H9 (cell line): ENCODE data around the gene KIF14. TPM values are rescaled to one million over a fixed set of nuclear protein-coding genes. Genes with fewer than 3 reads are reported as not detected.

Experiments
- DNase-seq: peaks from one replicate; pipeline ENCODE4 v3.0.0-alpha.2; 2017
- H2AFZ ChIP-seq: one replicate; pipeline ENCODE4 v1.6.1; 2013; ENCODE audit warnings: mild to moderate bottlenecking, low read length, control low read depth, moderate library complexity
- H2AK5ac ChIP-seq: 2 replicates; pipeline ENCODE4 v1.6.1; 2013; ENCODE audit warnings: low read length, control low read depth, mixed read lengths; ENCODE audit not compliant: insufficient read length
- H2BK120ac ChIP-seq: one replicate; pipeline ENCODE4 v1.6.1; 2013; ENCODE audit warnings: low read depth, mild to moderate bottlenecking, low read length, control low read depth, inconsistent platforms; ENCODE audit not compliant: poor library complexity, severe bottlenecking
- H2BK12ac ChIP-seq: 2 replicates; pipeline ENCODE4 v1.6.1; 2013; ENCODE audit warnings: low read length, control low read depth, mixed read lengths, low read depth; ENCODE audit not compliant: insufficient read length
- H2BK15ac ChIP-seq: 2 replicates; pipeline ENCODE4 v1.6.1; 2013; ENCODE audit warnings: low read depth, low read length, control low read depth
- H2BK20ac ChIP-seq: one replicate; pipeline ENCODE4 v1.6.1; 2013; ENCODE audit warnings: low read depth, mild to moderate bottlenecking, low read length, control low read depth, inconsistent platforms; ENCODE audit not compliant: poor library complexity, severe bottlenecking
- H2BK5ac ChIP-seq: 2 replicates; pipeline ENCODE4 v1.6.1; 2013; ENCODE audit warnings: low read length, control low read depth, mixed read lengths; ENCODE audit not compliant: insufficient read length
- H3K14ac ChIP-seq: 2 replicates; pipeline ENCODE4 v1.6.1; 2013; ENCODE audit warnings: low read length, control low read depth; ENCODE audit not compliant: insufficient read depth
- H3K18ac ChIP-seq: 2 replicates; pipeline ENCODE4 v1.6.1; 2013; ENCODE audit warnings: low read depth, mild to moderate bottlenecking, mixed read lengths, low read length, control low read depth; ENCODE audit not compliant: insufficient read length
- H3K23ac ChIP-seq: 2 replicates; pipeline ENCODE4 v1.6.1; 2013; ENCODE audit warnings: low read length, control low read depth, mixed read lengths, low read depth; ENCODE audit not compliant: insufficient read length
- H3K23me2 ChIP-seq: 2 replicates; pipeline ENCODE4 v1.6.1; 2013; ENCODE audit warnings: low read depth, mild to moderate bottlenecking, mixed read lengths, low read length, control low read depth; ENCODE audit not compliant: insufficient read length, poor library complexity, severe bottlenecking
- H3K27ac ChIP-seq: 2 replicates; pipeline ENCODE4 v1.5.1; 2013; ENCODE audit warnings: low read length, control low read depth, mixed read lengths, low read depth; ENCODE audit not compliant: insufficient read length
- H3K27me3 ChIP-seq: 2 replicates; pipeline ENCODE4 v1.6.1; 2013; ENCODE audit warnings: low read length, control low read depth, inconsistent platforms; ENCODE audit not compliant: insufficient read depth
- H3K4ac ChIP-seq: 2 replicates; pipeline ENCODE4 v1.6.1; 2013; ENCODE audit warnings: low read depth, mild to moderate bottlenecking, control low read depth, inconsistent platforms, low read length, moderate library complexity
- H3K4me1 ChIP-seq: 2 replicates; pipeline ENCODE4 v1.6.1; 2013; ENCODE audit warnings: low read length, control low read depth, inconsistent platforms; ENCODE audit not compliant: insufficient read depth
- H3K4me2 ChIP-seq: 2 replicates; pipeline ENCODE4 v1.6.1; 2013; ENCODE audit warnings: low read length, control low read depth, mixed read lengths; ENCODE audit not compliant: insufficient read length, insufficient read depth
- H3K56ac ChIP-seq: 2 replicates; pipeline ENCODE4 v1.6.1; 2013; ENCODE audit warnings: low read depth, mild to moderate bottlenecking, mixed read lengths, low read length, control low read depth; ENCODE audit not compliant: insufficient read length
- H3K79me1 ChIP-seq: 2 replicates; pipeline ENCODE4 v1.6.1; 2013; ENCODE audit warnings: low read depth, mild to moderate bottlenecking, moderate library complexity, low read length, control low read depth, inconsistent platforms; ENCODE audit not compliant: insufficient read depth, poor library complexity, severe bottlenecking
- H3K79me2 ChIP-seq: 2 replicates; pipeline ENCODE4 v1.6.1; 2013; ENCODE audit warnings: low read length, control low read depth, inconsistent platforms; ENCODE audit not compliant: insufficient read depth
- H3K9ac ChIP-seq: 2 replicates; pipeline ENCODE4 v1.6.1; 2013; ENCODE audit warnings: low read length, control low read depth, mixed read lengths; ENCODE audit not compliant: insufficient read length; ENCODE audit errors: extremely low read depth
- H3K9me3 ChIP-seq: one replicate; pipeline ENCODE4 v1.6.1; 2013; ENCODE audit warnings: low read depth, low read length, inconsistent platforms; ENCODE audit not compliant: control insufficient read depth
- H3T11ph ChIP-seq: one replicate; pipeline ENCODE4 v1.6.1; 2013; ENCODE audit warnings: mild to moderate bottlenecking, low read length, control low read depth, inconsistent platforms
- H4K20me1 ChIP-seq: one replicate; pipeline ENCODE4 v1.6.1; 2013; ENCODE audit not compliant: control insufficient read depth, insufficient read length, insufficient read depth
- H4K5ac ChIP-seq: 2 replicates; pipeline ENCODE4 v1.6.1; 2013; ENCODE audit warnings: low read depth, mild to moderate bottlenecking, mixed read lengths, low read length, control low read depth; ENCODE audit not compliant: insufficient read length
- H4K8ac ChIP-seq: replicated peaks from 2 replicates; pipeline ENCODE4 v1.6.1; 2013; ENCODE audit warnings: low read length, control low read depth, mixed read lengths, low read depth; ENCODE audit not compliant: insufficient read length
- H4K91ac ChIP-seq: 2 replicates; pipeline ENCODE4 v1.6.1; 2013; ENCODE audit warnings: low read depth, mild to moderate bottlenecking, moderate library complexity, mixed read lengths, low read length, control low read depth; ENCODE audit not compliant: insufficient read length
- H3K27ac Mint-ChIP-seq, 3 experiments: 2 replicates in 2 of 3; 3 replicates in 1 of 3; pipeline ENCODE4 v1.8.0; 2020 to 2021; ENCODE audit warnings: mixed read lengths in 3 of 3, mild to moderate bottlenecking in 1 of 3, moderate library complexity in 1 of 3
- H3K27me3 Mint-ChIP-seq: 2 replicates; pipeline ENCODE4 v1.8.0; 2021; ENCODE audit warnings: low read depth, mild to moderate bottlenecking, moderate library complexity, mixed read lengths
- H3K36me3 Mint-ChIP-seq, 3 experiments: 2 replicates in 2 of 3; 3 replicates in 1 of 3; pipeline ENCODE4 v1.8.0; 2020 to 2021; ENCODE audit warnings: low read depth in 3 of 3, mixed read lengths in 3 of 3; ENCODE audit not compliant: insufficient read depth in 1 of 3
- H3K4me1 Mint-ChIP-seq, 2 experiments: 2 replicates each; pipeline ENCODE4 v1.8.0; 2020; ENCODE audit warnings: mixed read lengths in 2 of 2
- H3K4me3 Mint-ChIP-seq, 2 experiments: 2 replicates in 1 of 2; 3 replicates in 1 of 2; pipeline ENCODE4 v1.8.0; 2020 to 2021; ENCODE audit warnings: mild to moderate bottlenecking in 2 of 2, mixed read lengths in 2 of 2, moderate library complexity in 1 of 2
- H3K9me3 Mint-ChIP-seq, 2 experiments: 2 replicates in 1 of 2; 3 replicates in 1 of 2; pipeline ENCODE4 v1.8.0; 2020; ENCODE audit warnings: mild to moderate bottlenecking in 2 of 2, mixed read lengths in 2 of 2, moderate library complexity in 1 of 2
- whole genome bisulfite sequencing: extraction: QIAGEN DNeasy Blood & Tissue Kit; methylation state at CpG from one replicate; pipeline ENCODE4 v1.1.7; 2013; ENCODE audit warnings: missing lambda C conversion rate, low lambda C conversion rate, mixed read lengths; ENCODE audit not compliant: insufficient read length; ENCODE audit errors: extremely low coverage; 5-methylcytosine and 5-hydroxymethylcytosine counted together
- total RNA-seq: library from RNA; stranded (reverse); gene quantifications from 2 replicates; pipeline ENCODE4 v1.2.1, GENCODE V29; 2021
- TF ChIP-seq, protein P1 (sequence below): fragments of 200-600 bp; sonication (generic); conservative IDR thresholded peaks from 3 replicates; pipeline ENCODE4 v1.8.0; 2021; ENCODE audit warnings: antibody characterized with exemption, mild to moderate bottlenecking

The KIF14 gene
- total RNA-seq, 1 experiment from 2014 or later, result 18.2 TPM

DNA sequence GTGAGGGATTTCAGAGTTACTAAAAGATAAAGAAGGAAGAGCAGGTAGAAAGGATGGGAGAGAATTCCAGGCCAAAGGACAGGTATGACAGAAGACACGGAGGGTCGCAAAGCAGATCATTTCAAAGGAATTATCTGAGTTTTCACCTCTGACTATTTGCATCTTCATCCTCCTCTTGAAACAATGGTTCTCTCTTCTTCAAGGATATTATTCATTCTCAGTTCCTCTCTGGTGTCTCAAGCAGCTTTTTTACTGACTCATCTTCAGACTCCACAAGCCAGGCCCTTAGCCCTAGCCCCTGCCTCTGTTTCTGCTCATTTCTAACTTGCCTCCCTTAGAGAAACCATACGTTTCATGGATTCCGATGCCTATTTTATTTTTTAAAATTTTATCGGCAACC lies 34.1 kb upstream of the KIF14 start:
- H3K23me2 ChIP-seq, result no peaks in the 10 kb centered on the region
- DNase-seq, result no peak
- H2BK12ac ChIP-seq, result no peak overlapping the region
- no peak overlapping the region for H4K8ac ChIP-seq
- no peaks in the 10 kb centered on the region for H3K79me1 ChIP-seq
- H3K18ac ChIP-seq, result no peak overlapping the region
- no peak overlapping the region for H3T11ph ChIP-seq
- H3K36me3 Mint-ChIP-seq, result peaks cover 32 to 60% (median 50%) of the 10 kb centered on the region in 3 experiments; a peak in 6 of 7 replicates
- H3K4ac ChIP-seq, result no peak overlapping the region
- H3K9me3 Mint-ChIP-seq, result no peaks in the 10 kb centered on the region
- H4K20me1 ChIP-seq, result no peaks in the 10 kb centered on the region
- H3K14ac ChIP-seq, result no peak overlapping the region
- H2BK15ac ChIP-seq, result no peak overlapping the region
- H3K4me1 Mint-ChIP-seq, result peaks cover 9 to 18% of the 10 kb centered on the region in 2 experiments; a peak in 3 of 4 replicates
- no peak overlapping the region for H3K56ac ChIP-seq
- H3K27me3 Mint-ChIP-seq, result no peaks in the 10 kb centered on the region
- no peak overlapping the region for H4K91ac ChIP-seq
- no peak overlapping the region for H3K4me2 ChIP-seq
- H2AK5ac ChIP-seq, result no peak overlapping the region
- H3K9me3 ChIP-seq, result no peaks in the 10 kb centered on the region
- H2BK5ac ChIP-seq, result no peak overlapping the region
- no peak overlapping the region for H2BK120ac ChIP-seq
- no peak overlapping the region for H3K23ac ChIP-seq
- no peak overlapping the region for H3K4me3 Mint-ChIP-seq
- no peak overlapping the region for H2AFZ ChIP-seq
- TF ChIP-seq, protein P1, sequence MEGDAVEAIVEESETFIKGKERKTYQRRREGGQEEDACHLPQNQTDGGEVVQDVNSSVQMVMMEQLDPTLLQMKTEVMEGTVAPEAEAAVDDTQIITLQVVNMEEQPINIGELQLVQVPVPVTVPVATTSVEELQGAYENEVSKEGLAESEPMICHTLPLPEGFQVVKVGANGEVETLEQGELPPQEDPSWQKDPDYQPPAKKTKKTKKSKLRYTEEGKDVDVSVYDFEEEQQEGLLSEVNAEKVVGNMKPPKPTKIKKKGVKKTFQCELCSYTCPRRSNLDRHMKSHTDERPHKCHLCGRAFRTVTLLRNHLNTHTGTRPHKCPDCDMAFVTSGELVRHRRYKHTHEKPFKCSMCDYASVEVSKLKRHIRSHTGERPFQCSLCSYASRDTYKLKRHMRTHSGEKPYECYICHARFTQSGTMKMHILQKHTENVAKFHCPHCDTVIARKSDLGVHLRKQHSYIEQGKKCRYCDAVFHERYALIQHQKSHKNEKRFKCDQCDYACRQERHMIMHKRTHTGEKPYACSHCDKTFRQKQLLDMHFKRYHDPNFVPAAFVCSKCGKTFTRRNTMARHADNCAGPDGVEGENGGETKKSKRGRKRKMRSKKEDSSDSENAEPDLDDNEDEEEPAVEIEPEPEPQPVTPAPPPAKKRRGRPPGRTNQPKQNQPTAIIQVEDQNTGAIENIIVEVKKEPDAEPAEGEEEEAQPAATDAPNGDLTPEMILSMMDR, result no peak
- H3K9ac ChIP-seq, result no peak overlapping the region
- no peak overlapping the region for H4K5ac ChIP-seq
- H3K79me2 ChIP-seq, result no peaks in the 10 kb centered on the region
- H3K4me1 ChIP-seq, result no peaks in the 10 kb centered on the region
- peak overlapping the region in 2 of 3 experiments; percentile 83 to 88; a peak in 4 of 7 replicates for H3K27ac Mint-ChIP-seq
- WGBS, result no CpG with 5 or more reads among the region's 5 CpGs
- no peak overlapping the region for H2BK20ac ChIP-seq
- no peak overlapping the region for H3K27ac ChIP-seq
- H3K27me3 ChIP-seq, result no peaks in the 10 kb centered on the region
